Ecto neural progenitor cell (in vitro differentiated cells): Measurements from ENCODE around the gene ERVW-1.
"Not testable (repeated sequence)": the region's sequence is repeated elsewhere in the genome, so short reads cannot be mapped to it uniquely, and the experiment has no call there.

Source experiments
- DNase-seq: peaks from one replicate; pipeline ENCODE4 v3.0.0-alpha.2; 2018; ENCODE audit warnings: low spot score

Gene ERVW-1, protein sequence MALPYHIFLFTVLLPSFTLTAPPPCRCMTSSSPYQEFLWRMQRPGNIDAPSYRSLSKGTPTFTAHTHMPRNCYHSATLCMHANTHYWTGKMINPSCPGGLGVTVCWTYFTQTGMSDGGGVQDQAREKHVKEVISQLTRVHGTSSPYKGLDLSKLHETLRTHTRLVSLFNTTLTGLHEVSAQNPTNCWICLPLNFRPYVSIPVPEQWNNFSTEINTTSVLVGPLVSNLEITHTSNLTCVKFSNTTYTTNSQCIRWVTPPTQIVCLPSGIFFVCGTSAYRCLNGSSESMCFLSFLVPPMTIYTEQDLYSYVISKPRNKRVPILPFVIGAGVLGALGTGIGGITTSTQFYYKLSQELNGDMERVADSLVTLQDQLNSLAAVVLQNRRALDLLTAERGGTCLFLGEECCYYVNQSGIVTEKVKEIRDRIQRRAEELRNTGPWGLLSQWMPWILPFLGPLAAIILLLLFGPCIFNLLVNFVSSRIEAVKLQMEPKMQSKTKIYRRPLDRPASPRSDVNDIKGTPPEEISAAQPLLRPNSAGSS

GRCh38 chr7:92477681-92478080 is at the start of gene ERVW-1:
Gene ERVW-1 (minus strand): TSS chr7:92477946. CDS start chr7:92470381, 7,565 bp downstream.
- DNase-seq: not testable (repeated sequence)

DNA sequence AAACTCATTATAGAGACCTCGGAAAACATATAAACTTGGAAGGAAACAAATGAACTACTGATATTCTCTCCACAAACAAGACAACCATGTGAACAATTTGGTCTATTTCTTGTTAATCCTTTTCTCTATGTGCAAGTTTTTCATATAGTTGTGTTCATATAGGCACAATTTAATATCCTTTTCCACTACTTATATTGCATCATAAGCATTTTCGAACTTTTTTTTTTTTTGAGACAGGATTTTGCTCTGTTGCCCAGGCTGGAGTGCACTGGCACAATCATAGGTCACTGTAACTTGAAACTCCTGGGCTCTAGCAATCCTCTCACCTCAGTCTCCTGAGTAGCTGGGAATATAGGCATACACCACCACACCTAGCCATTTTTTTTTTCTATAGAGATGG is 45.4 kb upstream of the ERVW-1 start:
- DNase-seq: no peak

DNA sequence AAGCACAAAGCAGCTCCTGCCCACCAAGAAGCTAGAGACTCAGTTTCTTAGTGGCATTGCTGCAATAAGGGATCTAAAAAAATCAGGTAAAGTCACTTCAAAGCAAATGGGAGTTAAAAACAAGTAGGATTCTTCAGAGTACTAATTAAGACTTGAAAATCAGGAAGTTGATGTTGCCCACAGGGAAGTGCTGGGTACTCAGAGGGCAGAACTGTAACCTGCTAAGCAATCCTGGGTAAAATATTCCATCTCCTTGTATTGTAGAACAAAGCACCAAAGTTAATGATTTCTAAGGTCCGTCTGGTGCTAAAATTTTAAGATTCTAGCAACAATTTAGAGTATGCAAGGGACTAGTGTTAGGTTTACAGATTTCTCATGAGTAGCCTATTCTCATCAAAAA is 42.3 kb upstream of the ERVW-1 start:
- DNase-seq: no peak

DNA sequence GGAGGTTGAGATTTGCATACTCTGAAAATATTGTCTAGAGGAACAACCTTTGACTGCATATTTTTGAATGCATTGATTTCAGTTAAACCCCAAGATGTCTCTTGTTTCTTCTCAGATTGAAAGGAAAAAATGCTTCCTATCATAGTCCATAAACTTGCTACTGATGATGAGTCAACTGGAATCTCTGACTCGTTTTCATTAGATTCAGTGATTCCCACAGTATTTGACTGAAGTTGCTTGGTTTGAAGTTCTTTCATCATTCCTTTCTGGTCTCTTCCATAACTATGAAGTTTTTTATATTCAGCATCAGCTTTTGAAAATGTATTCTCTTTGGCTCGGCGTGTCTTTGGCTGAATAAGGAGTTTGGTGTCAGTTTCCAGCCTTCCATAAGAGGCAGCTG is 39.9 kb upstream of the ERVW-1 start:
- no peak for DNase-seq

DNA sequence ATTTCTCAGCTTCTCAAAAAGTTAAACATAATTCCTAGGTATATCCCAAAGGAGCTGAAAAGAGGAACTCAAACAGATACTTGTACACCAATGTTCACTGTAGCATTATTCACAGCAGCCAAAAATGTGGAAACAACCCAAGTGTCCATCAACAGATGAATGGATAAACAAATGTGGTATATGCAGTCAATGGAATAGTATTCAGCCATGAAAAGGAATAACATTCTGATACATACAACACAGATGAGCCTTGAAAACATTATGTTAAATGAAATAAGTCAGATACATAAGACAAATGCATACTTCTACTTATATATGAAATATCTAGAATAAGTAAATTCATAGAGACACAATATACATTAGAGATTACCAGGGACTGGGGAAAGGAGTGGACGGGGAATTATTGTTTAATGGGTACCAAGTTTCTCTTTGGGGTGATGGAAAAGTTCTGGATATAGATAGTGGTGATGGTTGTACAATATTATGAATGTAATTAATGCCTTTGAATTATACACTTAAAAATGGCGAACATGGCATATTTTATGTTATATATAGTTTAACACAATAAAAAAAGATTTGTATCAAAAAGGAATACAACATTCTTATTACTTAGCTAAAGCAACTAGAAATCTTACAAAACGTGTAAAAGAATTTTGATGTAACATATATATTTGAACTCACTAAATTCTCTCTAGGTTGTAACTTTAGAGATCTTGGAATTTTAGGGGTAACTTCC is 35.6 kb upstream of the ERVW-1 start:
- DNase-seq: no peak

GRCh38 chr7:92508946-92509345 is 31.2 kb upstream of the ERVW-1 start:
- DNase-seq: no peak

DNA sequence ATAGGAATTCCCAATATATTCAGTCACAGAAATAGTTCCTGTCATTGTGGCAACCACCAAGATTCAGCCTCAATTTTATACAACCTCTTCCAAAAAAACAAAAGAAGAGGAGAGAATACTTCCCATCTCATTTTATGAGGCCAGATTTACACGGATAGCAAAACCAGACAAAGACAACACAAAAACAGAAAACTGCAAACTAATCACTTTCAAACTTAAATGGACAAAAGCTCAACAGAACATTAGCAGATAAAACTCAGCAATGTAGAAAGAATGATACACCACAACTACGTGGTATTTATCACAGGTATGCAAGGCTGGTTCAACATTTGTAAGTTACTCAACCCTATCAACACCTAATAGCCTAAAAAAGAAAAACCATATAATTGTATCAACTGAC is 28.6 kb upstream of the ERVW-1 start:
- no peak for DNase-seq

DNA sequence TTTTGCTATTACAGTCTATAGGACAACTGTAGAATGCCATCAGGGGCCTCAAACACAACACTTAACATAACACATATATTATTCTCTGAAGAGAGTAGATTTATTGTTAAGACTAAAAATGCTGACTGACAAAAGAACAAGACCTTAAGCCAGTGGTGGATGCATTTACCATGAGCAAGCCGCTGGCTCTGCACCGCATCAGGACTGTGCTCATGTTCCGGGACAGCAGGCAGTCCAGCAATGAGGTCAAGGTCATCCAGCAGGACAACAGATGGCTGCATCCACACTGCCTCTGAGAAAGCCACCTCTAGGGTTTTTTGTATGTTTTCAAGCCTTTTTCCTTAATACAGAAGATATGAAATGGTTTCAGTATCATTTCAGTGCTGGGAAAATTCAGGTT is 26.8 kb upstream of the ERVW-1 start:
- DNase-seq: no peak

DNA sequence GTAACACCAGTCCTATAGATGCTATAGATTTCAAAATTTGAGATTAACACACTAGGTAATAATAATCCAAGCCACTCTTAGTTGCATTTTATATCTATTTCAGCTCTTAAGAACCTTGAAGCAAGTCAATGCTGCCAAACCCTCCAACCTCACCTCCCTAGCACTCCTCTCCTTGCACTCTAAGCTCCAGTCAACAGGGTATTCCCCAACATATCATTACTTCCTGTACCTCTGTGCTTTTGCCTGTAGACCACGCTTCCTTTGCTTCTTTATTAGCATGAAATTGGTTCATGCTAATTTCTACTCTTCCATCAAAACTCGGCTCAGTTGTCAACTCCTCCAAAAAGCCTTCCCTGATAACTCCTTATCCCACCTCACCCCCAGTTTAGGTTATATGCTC is 26.0 kb upstream of the ERVW-1 start:
- no peak for DNase-seq

GRCh38 chr7:92498557-92498956 is 20.8 kb upstream of the ERVW-1 start:
- DNase-seq: no peak

- no peak for DNase-seq
Observed at GRCh38 chr7:92496876-92497275, 19.1 kb upstream of the ERVW-1 start.

GRCh38 chr7:92489634-92490033 is 11.9 kb upstream of the ERVW-1 start:
- no peak for DNase-seq

GRCh38 chr7:92487804-92488203 is 10.1 kb upstream of the ERVW-1 start:
- no peak for DNase-seq

DNA sequence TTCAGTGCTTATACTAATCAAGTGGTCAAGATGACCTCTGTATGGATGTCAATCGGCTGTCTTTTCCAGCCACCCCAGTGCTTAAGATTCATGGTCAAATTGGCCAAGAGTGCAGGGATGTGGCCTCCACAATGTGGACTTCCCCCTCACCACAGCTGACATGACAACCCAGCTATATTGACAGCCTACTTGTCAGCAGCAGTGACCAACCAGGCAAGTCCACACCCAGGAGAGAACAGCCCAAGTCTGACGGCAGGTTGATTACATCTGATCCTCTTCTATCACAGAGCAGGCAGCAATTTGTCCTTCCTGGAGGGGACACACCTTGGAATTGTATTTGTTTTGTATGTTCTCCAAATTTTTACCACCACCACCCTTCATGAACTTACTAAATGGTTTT is 8.2 kb upstream of the ERVW-1 start:
- no peak for DNase-seq

DNA sequence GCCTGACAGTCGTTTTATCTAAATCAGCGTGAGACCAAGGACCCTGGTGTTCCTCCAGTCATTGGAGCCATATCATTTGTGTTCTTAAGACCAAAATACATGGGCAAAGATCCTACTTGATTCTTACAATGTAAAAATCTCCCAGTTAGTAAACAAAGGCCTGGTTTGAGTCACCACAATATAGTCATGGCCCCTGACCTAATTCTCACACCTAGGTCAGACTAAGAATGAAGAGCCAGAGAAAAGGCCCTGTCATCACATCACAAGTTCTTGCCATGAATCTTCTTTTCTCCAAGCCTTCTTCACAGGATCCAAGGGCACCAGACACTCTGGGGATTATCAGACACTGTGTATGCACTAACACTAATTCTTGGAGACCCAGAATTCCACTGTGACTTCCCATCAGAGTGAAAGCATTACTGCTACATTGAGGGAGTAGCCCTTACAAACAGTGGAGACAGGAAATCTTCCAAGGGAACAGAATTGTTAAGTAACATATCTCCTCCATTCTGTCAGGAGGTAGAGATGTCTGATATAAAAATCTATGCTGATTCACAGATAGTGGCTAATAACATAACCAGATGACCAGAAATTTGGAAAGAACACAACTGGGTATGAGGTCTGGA is 7.6 kb upstream of the ERVW-1 start:
- no peak for DNase-seq

- DNase-seq: not testable (repeated sequence)
Observed at GRCh38 chr7:92484226-92484625, 6.5 kb upstream of the ERVW-1 start.

GRCh38 chr7:92483624-92484023 is 5.9 kb upstream of the ERVW-1 start:
- not testable (repeated sequence) for DNase-seq

GRCh38 chr7:92479146-92479545 is 1.4 kb upstream of the ERVW-1 start:
- not testable (repeated sequence) for DNase-seq

GRCh38 chr7:92478711-92479110 is 965 bp upstream of the ERVW-1 start:
- no peak for DNase-seq

- no peak for DNase-seq
Observed at GRCh38 chr7:92478095-92478494, 349 bp upstream of the ERVW-1 start.

GRCh38 chr7:92475851-92476590 is 1.7 kb downstream of the ERVW-1 start:
- DNase-seq: not testable (repeated sequence)

DNA sequence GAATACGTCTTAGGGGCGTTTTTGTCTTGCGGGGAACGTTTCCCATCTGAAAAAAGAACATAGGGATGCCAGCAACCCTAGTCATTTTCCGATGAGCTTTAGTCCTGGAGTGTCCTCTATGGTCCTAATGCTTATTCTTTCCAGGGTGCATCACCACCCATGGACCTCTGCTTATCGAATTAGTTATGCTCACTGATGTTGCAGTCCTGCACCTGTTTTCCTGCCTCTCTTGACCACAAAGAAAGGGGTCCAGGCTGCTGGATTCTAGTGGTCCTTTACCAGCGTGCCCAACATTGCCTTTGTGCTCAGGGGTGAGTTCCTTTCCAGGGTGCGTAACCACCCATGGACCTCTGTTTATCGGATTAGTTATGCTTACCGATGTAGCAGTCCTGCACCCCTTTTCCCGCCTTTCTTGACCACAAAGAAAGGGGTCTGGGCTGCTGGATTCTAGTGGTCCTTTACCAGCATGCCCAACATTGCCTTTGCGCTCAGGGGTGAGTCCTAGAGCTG is 2.4 kb downstream of the ERVW-1 start:
- DNase-seq: not testable (repeated sequence)
